Psoas muscle (tissue), 8 donors: ENCODE measurements around the gene CUL3. TPM values are rescaled to one million over a fixed set of nuclear protein-coding genes. Genes with fewer than 3 reads are reported as not detected.

ENCODE experiments used
- ATAC-seq, 4 donors: fragments of 200-7000 bp; cut with Tn5 transposase; one replicate each; pipeline ENCODE4 v1.9.1; 2020; ENCODE audit warnings: moderate library complexity in 3 of 4, mild to moderate bottlenecking in 2 of 4
- DNase-seq, 2 donors: peaks; one replicate each; pipeline ENCODE4 v3.0.0-alpha.2; 2020
- H3K27ac ChIP-seq: fragments of 200-600 bp; one replicate; pipeline ENCODE4 v1.8.0; 2022
- H3K27me3 ChIP-seq, 3 donors: fragments of 200-600 bp in 1 of 3; one replicate each; pipeline versions ENCODE4 v1.6.1 to v1.8.0; 2013 to 2022; ENCODE audit warnings: low read length in 2 of 3, mild to moderate bottlenecking in 2 of 3, moderate library complexity in 1 of 3; ENCODE audit not compliant: insufficient read depth in 3 of 3
- H3K36me3 ChIP-seq, 2 donors: fragments of 200-600 bp in 1 of 2; one replicate each; pipeline versions ENCODE4 v1.6.1 to v1.8.0; 2013 to 2022; ENCODE audit warnings: low read depth in 1 of 2, mild to moderate bottlenecking in 1 of 2, moderate library complexity in 1 of 2; ENCODE audit not compliant: insufficient read depth in 1 of 2
- H3K4me1 ChIP-seq: fragments of 200-600 bp; one replicate; pipeline ENCODE4 v1.8.0; 2022
- H3K4me3 ChIP-seq: fragments of 200-600 bp; one replicate; pipeline ENCODE4 v1.8.0; 2022; ENCODE audit warnings: mild to moderate bottlenecking
- H3K9me3 ChIP-seq: fragments of 200-600 bp; one replicate; pipeline ENCODE4 v1.8.0; 2022
- WGBS, 3 donors: extraction: QIAGEN DNeasy Blood & Tissue Kit; methylation state at CpG; one replicate each; pipeline versions ENCODE4 v1.1.6 to v1.1.7; 2013; 5-methylcytosine and 5-hydroxymethylcytosine counted together
- intact Hi-C, 2 donors: fragments of 100-400 bp; cut with DNase I; formaldehyde crosslinking; loops; one replicate each; pipeline versions ENCODE4 v1.11.0 to v1.14.2; 2022
- polyA plus RNA-seq, 3 donors: library from polyadenylated mRNA; stranded (reverse); fragments of 200-250 nt; gene quantifications; one replicate each; pipeline ENCODE4 v1.2.3, GENCODE V29; 2013
- total RNA-seq, 4 donors: library from RNA; stranded (reverse); fragmentation: NEBNext Ultra II Directional in 2 of 4; extraction: Animal tissue kit (Norgen Biotek cat#: 25700) in 2 of 4; gene quantifications; one replicate each; pipeline versions ENCODE4 v1.2.1 to v1.2.4, GENCODE V29; 2021 to 2023
- TF ChIP-seq, protein P1 (sequence below): fragments of 200-600 bp; IDR thresholded peaks from one replicate; pipeline ENCODE4 v1.8.0; 2022; ENCODE audit warnings: antibody characterized with exemption
- donor health status: healthy with polysubstance abuse.
- donor health status: DM: no; HTN: no; CAD: no; lungs with moderate emphysema.
- donor health status: Bipolar disorder and iron deficiency.
- donor health status: healthy.
- donor health status: DM: yes; HTN: yes; CAD: no.
- donor health status: DM: no; HTN: no; CAD: no.
- donor health status: DM: no; HTN: no; CAD: no.
- donor health status: DM: yes; HTN: yes; CAD: no.

Gene CUL3
- total and polyA plus RNA-seq, 7 donors, result 103 to 218 (median 128) TPM

DNA sequence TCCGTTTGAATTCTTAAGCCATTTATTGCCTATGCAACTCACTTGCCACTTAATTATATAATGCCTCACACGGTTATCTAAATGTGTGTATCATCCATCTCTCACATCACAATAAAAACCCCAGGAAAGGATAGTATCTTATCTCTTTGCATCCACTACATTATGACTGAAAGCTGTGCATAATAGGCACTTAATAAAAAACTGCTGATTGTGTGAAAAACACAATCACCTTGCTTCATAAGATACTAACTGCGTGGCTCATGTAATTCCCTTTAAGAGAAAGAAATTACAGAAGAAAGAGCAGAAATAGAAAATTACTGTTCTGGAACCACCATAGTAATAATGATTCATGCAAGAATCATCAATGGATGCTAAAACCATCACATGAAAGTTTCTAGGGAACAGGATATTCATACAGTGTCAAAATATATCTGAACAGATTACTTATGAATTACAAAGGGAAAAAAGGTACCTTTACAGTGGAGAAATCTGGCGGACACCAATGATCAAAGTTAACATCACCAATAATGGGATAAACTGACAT, 29.3 kb downstream of the CUL3 start:
- intact Hi-C loops, result no loop called here
- DNase-seq (no peak), ATAC-seq (no peak)
- Histone ChIP-seq H3K9me3 (no peaks in the 10 kb centered on the region), H3K27me3 (no peaks in the 10 kb centered on the region), H3K36me3 (no peaks in the 10 kb centered on the region), H3K27ac (no peak overlapping the region), H3K4me3 (no peak overlapping the region), H3K4me1 (peaks cover 26% of the 10 kb centered on the region)
- TF ChIP-seq, protein P1, sequence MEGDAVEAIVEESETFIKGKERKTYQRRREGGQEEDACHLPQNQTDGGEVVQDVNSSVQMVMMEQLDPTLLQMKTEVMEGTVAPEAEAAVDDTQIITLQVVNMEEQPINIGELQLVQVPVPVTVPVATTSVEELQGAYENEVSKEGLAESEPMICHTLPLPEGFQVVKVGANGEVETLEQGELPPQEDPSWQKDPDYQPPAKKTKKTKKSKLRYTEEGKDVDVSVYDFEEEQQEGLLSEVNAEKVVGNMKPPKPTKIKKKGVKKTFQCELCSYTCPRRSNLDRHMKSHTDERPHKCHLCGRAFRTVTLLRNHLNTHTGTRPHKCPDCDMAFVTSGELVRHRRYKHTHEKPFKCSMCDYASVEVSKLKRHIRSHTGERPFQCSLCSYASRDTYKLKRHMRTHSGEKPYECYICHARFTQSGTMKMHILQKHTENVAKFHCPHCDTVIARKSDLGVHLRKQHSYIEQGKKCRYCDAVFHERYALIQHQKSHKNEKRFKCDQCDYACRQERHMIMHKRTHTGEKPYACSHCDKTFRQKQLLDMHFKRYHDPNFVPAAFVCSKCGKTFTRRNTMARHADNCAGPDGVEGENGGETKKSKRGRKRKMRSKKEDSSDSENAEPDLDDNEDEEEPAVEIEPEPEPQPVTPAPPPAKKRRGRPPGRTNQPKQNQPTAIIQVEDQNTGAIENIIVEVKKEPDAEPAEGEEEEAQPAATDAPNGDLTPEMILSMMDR, result no peak
- WGBS, 3 donors, result 87 to 91% (median 88%) methylated on average over 4 of the region's 4 CpGs

DNA sequence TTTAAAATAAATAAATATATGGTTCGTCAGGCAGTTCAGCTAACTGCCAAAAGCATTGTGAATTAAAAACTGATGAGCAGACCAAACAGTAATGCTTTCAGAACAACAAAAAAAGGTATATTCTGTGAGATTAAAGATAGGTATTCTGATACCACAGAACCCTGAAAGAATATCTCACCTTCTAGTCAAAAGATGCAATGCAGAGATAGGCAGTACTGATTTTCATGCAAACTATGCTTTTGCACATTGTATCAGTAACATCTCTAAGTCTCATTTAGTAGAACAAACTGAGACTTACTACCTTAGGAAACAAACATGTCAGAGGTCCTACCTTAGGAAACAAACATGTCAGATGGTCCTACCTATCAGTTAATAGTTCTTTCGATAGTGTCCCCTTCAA, 32.4 kb downstream of the CUL3 start:
- no peaks in the 10 kb centered on the region for H3K27me3 ChIP-seq
- DNase-seq (no peak), ATAC-seq (no peak)
- H3K4me3 ChIP-seq, result no peak overlapping the region
- TF ChIP-seq, protein P1, result no peak
- intact Hi-C loops, result no loop called here
- H3K9me3 ChIP-seq, result no peaks in the 10 kb centered on the region
- no peaks in the 10 kb centered on the region for H3K36me3 ChIP-seq
- 91 to 96% (median 96%) methylated on average over 2 of the region's 2 CpGs for WGBS, 3 donors
- H3K4me1 ChIP-seq, result peaks cover 14% of the 10 kb centered on the region
- H3K27ac ChIP-seq, result no peak overlapping the region

DNA sequence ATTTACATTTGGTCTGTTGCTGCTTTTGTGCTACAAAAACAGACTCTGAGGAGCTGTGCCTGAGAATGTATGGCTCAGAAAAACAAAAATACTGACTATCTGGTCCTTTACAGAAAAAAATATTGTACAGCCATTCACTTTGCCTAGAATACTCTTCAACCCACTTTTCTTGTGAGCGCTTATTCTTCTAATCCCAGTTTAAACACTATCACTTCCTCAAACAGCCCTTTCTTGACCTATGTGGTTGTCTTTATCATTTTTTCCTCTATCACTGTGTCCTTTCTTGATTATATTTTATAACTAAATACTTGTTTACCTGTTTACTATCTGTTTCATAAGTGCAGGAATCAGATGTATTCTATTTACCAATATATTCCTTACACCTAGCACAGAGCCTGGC, 33.5 kb downstream of the CUL3 start:
- Histone ChIP-seq H3K27ac (no peak overlapping the region), H3K36me3 (no peaks in the 10 kb centered on the region), H3K4me1 (peaks cover 13% of the 10 kb centered on the region), H3K9me3 (no peaks in the 10 kb centered on the region), H3K4me3 (no peak overlapping the region), H3K27me3 (no peaks in the 10 kb centered on the region)
- intact Hi-C loops, result no loop called here
- ATAC-seq, result no peak
- WGBS, 3 donors, result 97 to 100% (median 99%) methylated on average over 1 of the region's 1 CpG
- DNase-seq, result no peak
- TF ChIP-seq, protein P1, result no peak

DNA sequence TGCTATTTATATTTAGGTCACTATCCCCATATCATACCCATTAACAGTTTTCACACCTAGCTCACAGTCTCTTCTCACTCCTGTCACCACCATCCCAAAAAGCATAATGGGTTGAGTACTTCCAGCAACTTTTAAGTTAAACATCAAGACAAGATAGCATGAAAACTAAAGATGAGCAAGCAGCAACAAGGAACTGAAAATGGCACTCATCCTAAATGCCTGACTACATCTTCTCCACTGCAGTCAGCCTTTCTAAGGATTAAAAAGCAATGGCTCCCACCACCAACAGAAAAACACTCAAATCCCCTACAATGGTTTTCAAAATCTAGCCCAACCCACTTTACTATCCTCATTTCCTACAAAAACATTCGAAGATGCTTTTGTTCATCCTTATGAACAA, 38.2 kb downstream of the CUL3 start:
- H3K4me1 ChIP-seq, result peaks cover 32% of the 10 kb centered on the region
- H3K27ac ChIP-seq, result no peak overlapping the region
- TF ChIP-seq, protein P1, result no peak
- no peak overlapping the region for H3K4me3 ChIP-seq
- WGBS, 3 donors, result 42 to 100% (median 97%) methylated on average over 1 of the region's 1 CpG
- H3K9me3 ChIP-seq, result no peaks in the 10 kb centered on the region
- no peaks in the 10 kb centered on the region for H3K27me3 ChIP-seq
- ATAC-seq (no peak), DNase-seq (no peak)
- intact Hi-C loops, result loop anchor here in 1 of 2 donors (1.0 kb wide), 1 partner anchor 22 kb away; no protein-coding TSS in a partner anchor
- peaks cover 0 to 3% of the 10 kb centered on the region in 2 donors for H3K36me3 ChIP-seq
